HG03558 (cell line): ENCODE data around the gene ANKRD44.

Experiments
- ATAC-seq: cut with Tn5 transposase; IDR thresholded peaks from one replicate; pipeline ENCODE4 v1.9.1; 2021; ENCODE audit warnings: moderate number of reproducible peaks; ENCODE audit not compliant: unreplicated experiment; ENCODE audit errors: extremely low read depth

ANKRD44 gene

DNA sequence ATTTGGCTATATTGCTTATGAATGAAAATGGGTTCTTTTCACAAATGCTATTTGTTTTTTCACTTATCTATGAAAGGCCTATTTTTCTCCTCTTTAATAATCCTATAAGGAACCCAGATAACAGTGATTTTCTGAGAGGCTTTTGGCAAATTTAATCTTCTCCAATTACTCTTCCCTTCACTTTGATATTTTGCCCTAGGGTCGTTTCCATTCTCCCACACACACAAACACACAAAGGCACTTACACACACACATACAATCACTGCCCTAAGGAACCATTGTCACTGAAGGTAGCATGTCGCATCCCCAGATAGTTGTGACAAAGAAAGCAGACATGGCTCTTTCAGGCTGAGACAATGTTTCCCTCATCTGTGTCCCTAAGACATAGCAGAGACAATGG is 213.9 kb downstream of the ANKRD44 start:
- no peak for ATAC-seq

DNA sequence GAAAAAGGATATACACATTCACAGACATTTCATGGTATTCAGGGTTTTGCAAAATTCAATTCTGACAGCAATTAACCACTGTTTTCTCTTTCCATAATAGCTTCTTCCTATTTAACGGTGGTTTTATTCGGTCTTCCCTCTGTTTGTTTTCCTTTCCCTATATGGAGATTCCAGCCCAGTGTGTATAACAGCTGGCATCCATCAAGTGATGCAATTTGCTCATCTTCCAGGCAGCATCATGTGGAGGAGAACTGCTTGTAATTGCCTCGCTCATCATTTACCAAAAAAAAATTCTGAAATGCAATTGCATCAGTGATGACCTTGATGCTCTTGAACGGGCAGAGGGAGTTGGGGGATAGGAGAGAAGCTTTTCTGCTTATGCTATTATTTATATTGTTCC is 218.1 kb downstream of the ANKRD44 start:
- ATAC-seq = no peak

DNA sequence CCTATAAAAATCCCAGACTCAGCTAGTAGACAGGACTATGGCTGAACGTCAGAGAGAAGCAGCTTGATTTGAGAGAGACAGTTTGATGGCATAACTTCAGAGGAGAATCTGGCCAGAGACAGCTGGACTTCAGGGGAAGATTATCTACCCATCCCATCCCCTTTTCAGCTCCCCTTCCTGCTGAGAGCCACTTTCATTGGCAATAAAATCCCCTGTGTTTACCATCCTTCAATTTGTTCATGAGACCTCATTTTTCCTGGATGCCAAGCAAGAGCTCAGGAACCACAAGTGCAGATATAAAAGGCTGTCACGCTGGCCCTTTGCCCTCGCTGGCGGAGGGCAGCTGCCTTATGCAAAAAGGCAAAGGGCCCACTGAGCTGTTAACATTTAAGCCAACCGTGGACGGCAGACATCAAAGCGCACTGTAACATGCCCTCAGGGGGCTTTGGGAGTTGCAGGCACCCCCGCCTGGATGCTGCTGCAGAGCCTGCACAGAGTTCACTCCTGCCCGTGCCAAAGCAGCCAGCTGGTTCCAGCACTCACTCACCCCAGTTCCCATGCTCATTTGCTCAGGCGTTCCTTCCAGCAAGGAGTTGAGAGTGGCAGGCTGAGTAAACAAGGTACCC is 219.7 kb downstream of the ANKRD44 start:
- ATAC-seq = no peak

DNA sequence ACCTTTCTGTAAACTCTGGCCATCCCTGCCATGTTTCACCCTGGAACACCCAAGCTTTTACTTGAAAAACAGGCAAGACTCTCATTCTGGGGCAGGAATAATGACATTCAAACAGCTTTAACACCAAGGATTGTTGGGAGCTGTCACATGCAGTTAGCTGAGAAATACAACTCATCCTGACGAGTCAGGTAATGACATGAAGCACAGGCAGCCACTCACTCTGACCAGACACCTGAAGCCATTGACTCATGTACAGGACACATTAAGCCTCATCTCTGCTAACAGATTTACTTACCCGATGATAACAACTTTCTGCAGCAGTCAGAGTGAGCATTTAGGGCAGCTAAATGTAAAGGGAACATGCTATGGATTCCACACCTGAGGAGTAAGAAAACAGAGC is 220.9 kb downstream of the ANKRD44 start:
- no peak for ATAC-seq

DNA sequence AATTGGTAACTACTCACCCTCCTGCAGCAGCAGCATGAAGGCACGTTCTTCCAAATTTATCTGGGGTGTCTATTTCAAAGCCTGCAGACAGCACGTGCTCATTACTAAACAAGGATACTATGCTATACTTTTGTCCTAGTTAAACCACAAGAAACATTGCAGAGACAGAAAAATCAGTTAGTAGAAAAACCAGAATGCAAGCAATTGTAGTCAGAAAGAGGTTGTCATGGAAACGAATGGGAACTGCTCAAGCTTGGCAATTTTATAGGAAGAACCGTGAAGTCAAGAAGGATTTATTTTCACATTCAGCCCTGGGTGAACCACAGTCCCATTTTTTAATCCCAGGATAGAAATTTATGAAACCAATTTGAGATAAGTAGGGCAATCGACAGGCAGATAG is 221.9 kb downstream of the ANKRD44 start:
- no peak for ATAC-seq

DNA sequence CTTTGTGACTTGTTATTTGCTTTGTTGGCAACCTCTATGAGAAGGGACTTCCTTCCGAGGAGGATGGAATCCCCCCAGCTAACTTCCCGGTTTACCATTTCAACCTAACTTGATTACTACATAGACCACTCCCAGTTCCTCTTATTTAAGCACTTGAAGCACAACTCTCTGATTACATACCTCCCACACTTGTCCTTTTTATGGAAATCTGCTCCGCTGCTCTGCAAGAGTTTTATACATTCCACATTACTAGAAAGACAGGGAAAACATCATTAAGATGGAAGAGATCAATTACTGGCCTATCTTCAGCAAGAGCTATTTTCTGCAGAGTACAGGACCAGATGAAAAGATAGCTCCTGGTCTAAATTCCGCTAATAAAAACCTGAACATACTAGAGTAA is 224.1 kb downstream of the ANKRD44 start:
- ATAC-seq = no peak

DNA sequence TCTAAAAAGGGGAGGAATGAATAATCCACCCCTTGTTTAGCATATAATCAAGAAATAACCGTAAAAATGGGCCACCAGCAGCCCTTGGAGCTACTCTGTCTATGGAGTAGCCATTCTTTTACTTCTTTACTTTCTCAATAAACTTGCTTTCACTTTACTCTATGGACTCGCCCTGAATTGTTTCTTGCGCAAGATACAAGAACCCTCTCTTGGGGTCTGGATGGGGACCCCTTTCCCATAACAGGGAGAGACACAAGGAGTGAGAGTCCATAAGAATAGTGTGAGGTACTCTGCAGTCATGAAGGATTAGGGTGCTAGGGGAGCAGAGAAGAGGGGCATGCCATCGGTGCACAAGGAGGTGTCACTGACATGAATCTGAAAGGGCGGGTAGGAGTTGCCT is 224.9 kb downstream of the ANKRD44 start:
- no peak for ATAC-seq

DNA sequence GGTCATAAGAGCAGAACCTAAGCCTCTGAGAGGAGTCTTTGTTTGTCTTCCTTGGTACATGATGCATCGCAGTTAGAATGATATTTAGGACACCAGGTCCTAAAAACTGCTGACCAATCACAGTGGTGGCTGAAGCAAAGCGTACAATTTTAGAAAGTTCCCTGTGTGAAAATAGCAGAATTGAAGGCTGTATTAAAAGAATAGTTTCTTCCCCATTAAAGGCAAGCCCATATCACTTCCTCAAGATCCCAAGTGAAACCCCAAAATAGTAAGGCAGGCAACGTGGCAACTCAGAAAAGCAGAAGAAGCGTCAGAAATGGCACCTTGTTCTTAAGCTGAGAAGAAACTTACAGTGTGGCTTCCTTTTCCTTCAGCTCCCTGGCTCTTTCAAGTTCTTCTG is 229.3 kb downstream of the ANKRD44 start:
- ATAC-seq = no peak

DNA sequence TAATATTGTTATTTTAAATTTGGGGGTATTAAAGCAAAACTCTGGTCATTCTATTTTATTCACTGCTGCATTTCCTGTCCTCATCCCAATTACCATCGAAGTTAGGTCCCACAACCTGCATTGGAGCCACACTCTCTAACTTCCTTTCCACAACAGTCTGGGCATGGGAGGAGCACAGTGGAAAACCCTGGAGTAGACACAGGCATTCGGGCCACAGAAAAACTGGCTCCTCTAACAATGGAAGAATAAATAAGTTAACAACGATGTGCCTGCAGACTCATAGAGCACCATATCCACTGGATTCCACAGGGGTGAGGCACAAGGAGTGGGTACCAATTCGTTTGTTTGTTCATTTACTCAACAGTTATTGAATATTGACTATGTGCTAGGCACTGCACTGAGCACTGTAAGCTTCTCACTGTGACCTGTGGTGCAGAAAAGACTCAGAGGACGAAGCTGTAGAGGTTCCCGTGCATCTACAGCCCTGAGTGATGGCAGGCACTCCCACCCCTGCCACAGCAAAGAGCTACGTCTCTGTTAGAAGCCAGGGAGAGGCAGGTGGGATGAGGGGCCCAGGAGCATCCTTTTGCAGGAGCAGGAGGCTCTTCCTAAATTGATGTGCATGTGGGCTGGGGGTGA is 229.9 kb downstream of the ANKRD44 start:
- no peak for ATAC-seq

DNA sequence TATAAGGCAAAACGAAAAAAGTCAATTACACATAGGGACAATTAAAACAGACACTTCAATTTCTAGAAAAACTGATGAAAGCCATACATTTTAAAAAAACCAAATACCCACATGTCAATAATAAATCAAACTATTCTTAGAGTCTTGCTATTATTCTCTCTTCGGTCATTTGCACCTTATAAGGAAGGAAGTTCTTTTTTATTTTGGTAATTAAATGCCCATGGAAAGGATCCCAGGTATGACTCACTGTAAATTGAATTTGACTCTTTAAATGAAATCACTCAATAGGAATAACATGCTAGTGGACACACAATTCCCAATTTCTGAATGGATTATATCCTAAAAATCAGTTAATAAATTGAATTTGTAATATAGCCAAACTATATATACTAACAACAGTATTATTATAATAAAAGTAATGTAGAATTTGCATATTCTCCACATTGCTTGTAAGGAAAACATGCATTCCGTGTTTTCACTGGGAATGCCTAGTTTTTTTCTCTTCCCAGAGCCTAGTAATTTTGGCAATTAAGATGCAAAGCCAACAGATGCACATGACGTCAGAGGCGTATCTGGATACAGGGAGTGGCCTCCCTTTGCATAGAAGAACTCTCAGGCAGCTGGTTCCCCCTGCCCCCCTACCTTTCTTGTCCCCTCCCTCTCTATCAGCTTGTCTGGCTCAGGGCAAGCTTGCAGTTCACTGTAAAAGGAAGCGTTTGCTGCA is 230.6 kb downstream of the ANKRD44 start:
- no peak for ATAC-seq

DNA sequence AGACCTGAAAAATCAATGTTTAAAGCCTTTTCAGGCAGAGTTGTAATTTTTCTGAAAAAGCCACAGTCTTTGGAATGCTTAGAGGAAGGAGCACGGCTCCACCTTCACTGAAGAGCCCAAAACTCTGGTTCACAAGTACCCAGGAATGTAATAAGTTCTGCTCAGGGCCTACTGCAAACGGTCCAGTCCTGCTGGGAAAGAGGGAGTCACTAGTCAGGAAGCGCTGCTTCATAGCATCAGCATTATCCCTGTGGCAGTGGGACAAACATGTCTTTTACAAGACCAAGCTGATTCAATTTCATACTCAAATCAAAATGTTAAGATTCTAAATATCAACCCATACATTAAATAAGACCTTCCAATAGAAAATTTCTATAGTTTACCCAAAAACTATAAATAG is 231.2 kb downstream of the ANKRD44 start:
- ATAC-seq = no peak

DNA sequence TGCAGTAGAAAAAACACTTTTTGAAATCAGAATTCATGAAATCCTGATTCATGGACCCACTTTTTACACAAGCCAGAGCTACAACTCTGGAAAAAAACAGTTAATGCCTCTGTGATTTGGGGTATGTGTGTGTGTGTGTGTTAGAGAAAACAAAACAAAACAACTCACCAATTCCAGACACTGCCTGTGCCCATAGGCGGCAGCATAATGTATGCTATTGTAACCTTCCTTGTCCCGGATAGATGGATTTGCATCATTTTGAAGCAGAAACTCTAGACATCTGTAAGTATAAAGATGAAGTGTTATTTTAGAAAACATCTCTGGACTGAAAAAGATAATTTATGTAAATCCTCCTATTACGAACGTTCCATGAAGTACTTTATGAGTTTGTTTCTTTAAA is 232.0 kb downstream of the ANKRD44 start:
- ATAC-seq = no peak

DNA sequence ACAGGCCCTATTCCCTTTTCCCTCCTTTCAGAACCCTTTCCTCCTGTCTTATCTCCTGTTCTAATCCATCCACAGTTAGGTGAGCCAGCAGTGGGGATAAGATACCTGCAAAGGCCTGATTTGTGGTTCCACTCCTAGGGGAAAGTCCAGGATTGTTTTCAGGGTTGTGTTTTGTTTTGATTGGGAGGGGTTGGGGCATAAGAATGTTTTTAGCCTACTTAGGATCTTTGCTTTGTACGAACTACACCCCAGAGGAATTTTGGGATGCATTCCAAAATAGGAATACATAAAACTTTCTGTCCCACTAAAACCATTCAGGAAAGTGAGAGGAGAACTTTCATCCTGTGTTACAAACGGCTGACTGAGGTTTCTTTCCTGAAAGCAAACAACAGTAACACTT is 233.2 kb downstream of the ANKRD44 start:
- ATAC-seq = no peak

DNA sequence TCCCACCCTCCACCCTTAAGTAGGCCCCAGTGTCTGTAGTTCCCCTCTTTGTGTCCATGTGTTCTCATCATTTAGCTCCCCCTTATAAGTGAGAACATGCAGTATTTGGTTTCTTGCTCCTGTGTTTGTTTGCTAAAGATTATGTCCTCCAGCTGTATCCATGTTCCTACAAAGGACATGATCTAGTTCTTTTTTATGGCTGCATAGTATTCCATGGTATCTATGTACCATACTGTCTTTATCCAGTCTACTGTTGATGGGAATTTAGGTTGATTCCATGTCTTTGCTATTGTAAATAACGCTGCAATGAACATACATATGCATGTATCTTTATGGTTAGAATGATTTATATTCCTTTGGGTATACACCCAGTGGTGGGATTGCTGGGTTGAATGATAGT is 233.9 kb downstream of the ANKRD44 start:
- no peak for ATAC-seq

DNA sequence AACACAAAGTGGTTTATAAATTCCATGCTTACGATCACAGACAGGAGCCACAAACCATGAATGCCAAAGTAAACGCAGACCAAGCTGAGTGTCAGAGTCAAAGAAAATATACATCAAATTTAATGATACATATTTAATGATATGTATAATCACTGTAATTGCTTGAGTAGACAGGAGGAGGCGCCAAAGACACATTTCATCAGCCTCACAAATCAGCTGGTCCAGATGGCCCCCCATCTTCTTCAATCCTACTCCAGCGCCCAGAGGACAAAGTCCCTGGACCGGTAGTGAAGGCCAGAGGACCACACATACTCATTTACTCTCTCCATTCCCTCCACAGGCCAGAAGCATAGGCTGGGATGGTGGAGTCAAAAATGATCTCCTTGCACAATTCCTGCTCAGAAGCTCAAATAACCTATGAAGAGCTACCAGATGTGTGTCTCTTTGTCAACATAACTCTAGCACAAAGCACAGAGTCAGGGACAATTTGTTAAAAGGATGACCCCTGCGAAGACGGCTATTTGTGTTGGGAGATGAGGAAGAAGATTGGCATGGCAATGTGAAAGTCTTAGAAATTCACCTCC is 234.7 kb downstream of the ANKRD44 start:
- no peak for ATAC-seq

DNA sequence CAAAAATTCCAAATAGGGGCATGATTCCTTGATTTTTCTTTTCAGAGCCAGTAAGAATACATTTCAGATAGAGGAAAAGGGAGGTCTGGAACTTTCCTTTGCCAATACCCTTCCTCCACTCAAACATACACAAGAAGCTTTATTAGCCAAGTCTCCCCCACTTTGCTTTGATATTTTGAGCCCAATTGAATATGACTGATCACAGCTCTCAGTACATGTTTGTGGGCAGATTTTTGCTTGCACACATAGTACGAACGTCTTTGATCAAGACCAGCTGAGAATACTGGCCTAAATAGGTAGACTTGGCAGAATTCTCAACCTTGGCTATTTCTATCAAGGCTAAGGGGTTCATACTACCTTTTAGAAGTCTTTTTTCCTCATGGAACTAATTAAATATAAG is 235.3 kb downstream of the ANKRD44 start:
- no peak for ATAC-seq

DNA sequence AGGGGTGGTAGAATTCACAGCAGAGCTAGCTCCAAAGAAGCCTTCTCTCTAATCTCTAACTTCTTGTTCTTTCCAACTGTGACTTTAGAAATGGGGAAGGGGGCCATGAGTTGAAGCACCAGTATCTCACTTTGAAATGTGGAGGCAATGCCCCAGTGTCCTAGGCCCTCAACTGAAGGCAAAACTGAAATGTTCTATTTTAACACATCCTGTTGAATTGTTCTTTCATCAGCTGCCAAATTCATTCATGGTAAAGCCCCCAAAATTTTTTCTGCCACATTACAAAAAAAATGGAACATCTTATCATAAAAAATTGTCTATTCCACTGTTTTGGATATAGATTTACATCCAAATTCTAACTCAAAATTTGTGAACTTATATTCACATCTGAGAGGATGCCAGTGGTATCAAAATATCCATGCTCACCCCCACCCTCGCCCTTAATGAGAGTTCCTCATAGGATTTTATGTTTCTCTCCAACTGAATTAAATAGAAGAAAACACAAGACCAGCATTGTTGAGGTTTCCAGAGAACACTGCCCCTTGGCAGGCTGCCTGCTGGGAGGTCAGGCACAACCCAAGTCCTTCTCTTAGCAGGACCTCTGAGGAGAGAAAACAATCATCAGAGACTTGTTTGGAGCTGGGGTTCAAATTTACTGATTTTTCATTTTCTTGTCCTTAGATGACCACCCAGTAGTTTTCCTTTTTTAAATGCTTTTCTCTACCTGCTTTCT is 236.7 kb downstream of the ANKRD44 start:
- ATAC-seq = no peak

DNA sequence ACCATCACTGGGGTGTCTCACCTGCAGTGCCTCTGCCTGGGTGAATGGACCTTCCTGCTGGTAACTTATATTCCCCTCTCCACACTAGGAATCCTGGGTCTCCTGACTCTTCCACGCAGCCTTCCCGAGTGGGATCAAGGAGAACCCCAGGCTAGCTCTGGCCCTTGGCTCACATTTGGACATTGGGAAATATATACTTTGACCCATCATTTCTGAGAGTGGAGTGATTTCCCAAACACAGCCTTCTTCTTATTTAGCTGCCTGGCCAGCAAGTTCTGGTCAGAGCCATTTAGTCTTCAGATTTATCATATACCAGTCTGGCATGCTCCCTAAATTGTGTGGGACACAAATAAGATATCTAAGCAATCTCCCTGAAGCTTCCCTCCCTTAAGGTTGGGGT is 237.3 kb downstream of the ANKRD44 start:
- no peak for ATAC-seq

DNA sequence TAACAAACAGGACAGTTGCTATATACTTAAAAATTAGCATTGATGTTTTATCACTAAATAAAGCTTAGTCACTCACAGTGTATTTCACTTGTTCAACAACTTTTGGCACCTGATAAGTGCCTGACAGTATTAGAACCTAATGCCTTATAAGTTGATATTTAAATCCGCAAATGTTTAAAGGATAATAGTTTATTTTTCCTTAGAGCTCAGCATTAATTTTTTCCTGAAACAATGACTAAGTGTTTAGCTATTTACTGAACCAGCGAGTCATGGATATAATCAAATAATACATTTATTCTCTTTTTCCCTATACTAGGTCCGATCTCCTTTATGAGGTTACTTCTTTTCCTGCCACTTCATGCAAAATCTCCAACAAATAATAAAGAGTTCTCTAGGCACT is 238.0 kb downstream of the ANKRD44 start:
- no peak for ATAC-seq

DNA sequence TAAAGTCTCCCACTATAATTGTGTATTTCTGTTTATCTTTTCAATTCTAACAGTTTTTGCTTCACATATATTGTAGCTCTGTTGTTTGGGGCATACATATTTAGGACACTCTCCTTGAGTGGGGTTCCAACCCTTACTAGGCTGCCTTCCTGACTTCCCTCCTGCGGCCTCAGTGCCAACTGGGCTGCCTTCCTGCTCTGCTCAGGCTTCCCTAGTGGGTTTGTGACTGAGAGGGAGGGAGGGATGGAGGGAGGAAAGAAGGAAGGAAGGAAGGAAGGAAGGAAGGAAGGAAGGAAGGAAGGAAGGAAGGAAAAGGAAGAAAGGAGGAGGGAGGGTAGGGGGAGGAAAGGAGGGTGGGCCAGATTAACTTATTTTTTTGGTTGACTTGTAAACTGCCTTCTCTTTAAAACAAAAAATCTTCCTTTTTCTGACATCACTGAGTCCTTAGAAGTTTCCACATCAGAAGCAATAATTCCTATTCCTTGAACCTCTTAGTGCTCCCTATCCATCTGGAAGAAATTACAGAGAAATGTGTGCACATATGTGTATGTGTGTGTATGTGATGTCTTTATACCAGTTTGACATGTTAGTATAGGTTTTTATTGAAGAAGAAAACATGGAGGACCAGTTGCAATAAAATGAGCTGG is 238.7 kb downstream of the ANKRD44 start:
- ATAC-seq = no peak
